H1 (cell line): ENCODE results near the gene UNC13D. TPM values are rescaled to one million over a fixed set of nuclear protein-coding genes. Genes with fewer than 3 reads are reported as not detected.

ENCODE experiments used
- HDAC6 ChIP-seq: IDR thresholded peaks from one replicate; pipeline ENCODE4 v1.7.1; 2012; ENCODE audit warnings: low read depth, mild to moderate bottlenecking, inconsistent platforms, low read length, moderate library complexity
- SIX5 ChIP-seq: IDR thresholded peaks from 2 replicates; pipeline ENCODE4 v1.6.1; 2011; ENCODE audit warnings: mild to moderate bottlenecking, low read depth, low read length
- SP2 ChIP-seq: IDR thresholded peaks from 2 replicates; pipeline ENCODE4 v1.6.1; 2012; ENCODE audit warnings: mild to moderate bottlenecking, low read length, inconsistent platforms
- polyA plus RNA-seq, 7 experiments: library from polyadenylated mRNA; depleted of rRNA in 3 of 7; stranded (reverse) in 5 of 7; unstranded in 2 of 7; fragments of >200 nt in 5 of 7; fragments of 200-250 nt in 2 of 7; gene quantifications; 1 replicate in 5 of 7; 2 replicates in 1 of 7; 4 replicates in 1 of 7; pipeline versions ENCODE4 v1.2.1 to v1.2.3, GENCODE V29; 2011 to 2013; ENCODE audit warnings: missing spikeins in 2 of 7, mixed read lengths in 2 of 7
- total RNA-seq: library from RNA; stranded (reverse); fragmentation: NEBNext Ultra II Directional; extraction: Animal tissue kit (Norgen Biotek cat#: 25700); gene quantifications from 2 replicates; pipeline ENCODE4 v1.2.1, GENCODE V29; 2021

UNC13D gene
- total and polyA plus RNA-seq, 2 of the 8 experiments (the other 6 are each of a cell fraction or from before 2014, with no cell fraction given) = 3.6 to 8.4 TPM

- no peak for TF ChIP-seq SP2
- no peak for TF ChIP-seq SIX5
- TF ChIP-seq HDAC6 = no peak
Measured at GRCh38 chr17:75850928-75851692, 6.9 kb upstream of the UNC13D start (continued).
